ENCODE results near the gene ABTB2.

ABTB2 gene

GRCh38 chr11:34284811-34285481, 72.9 kb downstream of the ABTB2 start:
- no peak for DNase-seq (ENCODE audit: low read depth)

DNA sequence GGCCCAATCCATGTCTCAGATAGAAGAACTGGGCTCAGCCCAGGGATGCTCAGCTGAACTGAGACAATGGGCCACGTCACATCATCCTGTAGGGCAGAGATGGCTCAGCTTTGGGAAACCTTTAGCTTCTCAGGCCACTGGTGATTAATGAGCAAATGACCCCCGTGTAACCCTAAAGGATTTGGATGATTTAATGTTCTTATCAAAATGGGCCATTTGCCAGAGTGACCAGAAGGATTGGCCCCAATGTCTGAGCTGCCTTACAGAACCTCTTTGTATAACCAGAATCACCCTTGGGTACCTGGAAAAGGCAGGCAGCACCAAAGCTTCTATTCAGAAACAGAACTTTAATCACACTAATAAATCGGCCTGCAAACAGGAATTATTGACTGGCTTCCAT, 73.7 kb downstream of the ABTB2 start:
- DNase-seq (ENCODE audit: low read depth): no peak

- DNase-seq (ENCODE audit: low read depth): no peak
Observed at GRCh38 chr11:34280945-34281872, 76.6 kb downstream of the ABTB2 start.

DNA sequence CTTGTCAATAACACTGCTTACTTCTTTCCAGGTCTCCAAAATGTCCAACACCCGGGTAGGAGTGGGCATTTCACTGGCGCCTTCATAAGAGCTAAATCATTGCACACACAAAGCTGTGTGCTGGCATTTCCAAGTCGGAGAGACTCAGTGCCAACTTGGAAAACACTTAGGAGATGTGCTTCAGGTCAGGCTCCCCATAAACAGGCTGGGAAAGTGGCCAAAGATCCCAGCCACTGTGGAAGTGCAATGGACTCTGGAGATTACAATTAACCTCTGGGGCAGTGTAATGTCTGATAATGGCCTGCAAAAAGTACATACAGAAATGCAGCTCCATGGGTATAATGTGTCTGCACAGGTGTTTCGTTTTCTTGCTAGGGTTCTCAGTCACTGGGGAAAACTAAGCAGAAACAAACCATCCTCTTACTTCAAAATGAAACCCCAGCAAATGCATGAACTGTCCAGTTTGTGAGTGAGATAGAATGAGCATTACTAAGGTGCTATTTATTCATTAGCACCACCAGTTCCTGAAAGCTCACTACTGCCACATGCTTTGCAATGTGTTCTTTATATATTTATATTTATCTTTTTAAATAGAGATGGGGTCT, 79.0 kb downstream of the ABTB2 start:
- DNase-seq (ENCODE audit: low read depth): no peak

GRCh38 chr11:34278175-34278574, 79.6 kb downstream of the ABTB2 start:
- no peak for DNase-seq (ENCODE audit: low read depth)

- no peak for DNase-seq (ENCODE audit: low read depth)
Observed at GRCh38 chr11:34277171-34277570, 80.6 kb downstream of the ABTB2 start.

DNA sequence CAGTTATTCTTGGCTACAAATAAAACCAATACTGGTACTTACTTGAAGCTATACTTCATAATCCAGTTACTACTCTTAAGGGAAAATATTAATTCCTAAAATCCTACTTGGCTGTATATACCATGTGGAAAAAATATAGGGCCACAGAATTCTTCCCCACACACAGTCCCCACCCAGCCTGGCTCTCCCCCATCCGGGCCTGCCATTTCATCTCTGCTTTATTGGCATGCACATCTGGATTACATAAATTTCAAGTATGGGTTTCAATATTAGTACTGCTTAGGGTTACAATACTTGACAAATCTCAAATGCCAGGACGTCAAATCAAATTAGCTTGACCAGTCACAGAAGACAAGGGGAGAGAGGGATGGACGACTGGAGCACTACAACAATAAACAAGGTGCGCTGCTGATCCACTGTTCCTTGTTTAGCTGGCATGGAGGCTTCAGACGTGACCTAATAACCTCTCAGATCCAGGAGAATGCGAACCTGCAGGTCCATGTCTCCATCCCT, 81.4 kb downstream of the ABTB2 start:
- no peak for DNase-seq (ENCODE audit: low read depth)

DNA sequence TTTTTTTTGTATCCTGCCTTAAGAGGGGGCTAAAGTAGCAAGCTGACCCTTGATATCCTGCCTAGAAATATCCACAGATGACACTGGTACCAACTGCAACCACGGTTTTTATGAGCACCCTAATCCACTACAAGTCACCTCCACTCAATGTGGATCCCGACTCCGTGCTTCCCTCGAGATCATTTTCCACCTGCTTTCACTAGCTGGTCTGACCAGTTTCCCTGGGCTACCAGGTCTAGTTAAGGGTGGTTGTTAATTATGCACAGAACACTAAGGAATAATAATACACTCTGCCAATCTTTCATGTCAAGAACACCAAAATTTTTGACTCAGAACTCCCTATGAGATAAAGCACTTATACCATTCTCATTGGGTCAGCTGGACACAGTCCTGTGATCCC, 82.3 kb downstream of the ABTB2 start:
- no peak for DNase-seq (ENCODE audit: low read depth)

DNA sequence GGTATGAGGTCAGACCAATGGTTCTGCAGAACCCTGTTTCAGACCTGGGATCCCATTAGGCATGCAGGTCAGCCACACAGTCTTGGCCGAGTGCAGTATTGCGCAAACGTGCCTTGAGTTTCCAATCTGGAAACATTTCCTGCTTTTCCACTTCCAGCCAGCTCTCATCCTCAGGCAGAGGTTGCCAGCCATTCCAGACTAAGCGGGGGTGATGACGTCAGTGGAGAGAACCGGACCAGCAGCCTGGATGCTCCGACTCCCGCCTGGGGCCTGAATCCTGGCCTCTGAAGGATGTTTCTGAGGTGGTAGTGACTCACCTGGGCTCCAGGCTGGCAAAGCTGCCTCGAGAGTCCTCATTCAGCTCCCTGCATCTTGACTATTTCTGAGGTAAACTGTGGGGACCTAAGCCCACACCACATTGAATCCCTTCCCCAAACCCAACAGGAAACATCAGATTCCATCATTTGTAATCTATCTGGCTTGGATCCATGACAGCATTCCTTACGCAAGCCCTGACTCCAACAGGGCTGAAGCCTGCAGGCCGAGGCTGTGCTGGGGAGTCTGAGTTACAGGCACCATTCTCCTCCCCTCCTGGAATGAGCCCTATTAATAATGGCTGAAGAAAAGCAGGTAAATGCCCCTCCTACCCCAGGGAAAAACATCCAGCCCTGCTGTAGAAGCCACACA, 83.0 kb downstream of the ABTB2 start:
- no peak for DNase-seq (ENCODE audit: low read depth)

DNA sequence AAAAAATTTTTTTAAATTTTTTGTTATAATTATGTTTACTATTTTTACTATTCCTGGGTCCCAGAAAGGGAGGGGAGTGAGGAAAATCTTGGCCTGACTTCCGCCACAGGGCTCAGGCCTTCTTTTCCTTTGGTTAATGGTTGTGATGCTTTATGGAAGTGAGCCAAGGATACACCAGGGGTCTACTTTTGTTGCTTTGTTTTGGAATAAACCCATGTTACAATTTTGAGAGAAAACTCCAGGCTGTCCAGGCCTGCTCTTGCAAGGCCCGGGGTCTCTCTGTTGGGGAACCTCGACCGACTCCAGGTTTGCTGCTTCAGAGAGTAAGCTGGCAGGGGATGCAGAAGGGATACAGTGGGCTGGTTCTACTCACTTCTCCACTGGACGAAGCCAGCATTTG, 84.7 kb downstream of the ABTB2 start:
- DNase-seq (ENCODE audit: low read depth): no peak

DNA sequence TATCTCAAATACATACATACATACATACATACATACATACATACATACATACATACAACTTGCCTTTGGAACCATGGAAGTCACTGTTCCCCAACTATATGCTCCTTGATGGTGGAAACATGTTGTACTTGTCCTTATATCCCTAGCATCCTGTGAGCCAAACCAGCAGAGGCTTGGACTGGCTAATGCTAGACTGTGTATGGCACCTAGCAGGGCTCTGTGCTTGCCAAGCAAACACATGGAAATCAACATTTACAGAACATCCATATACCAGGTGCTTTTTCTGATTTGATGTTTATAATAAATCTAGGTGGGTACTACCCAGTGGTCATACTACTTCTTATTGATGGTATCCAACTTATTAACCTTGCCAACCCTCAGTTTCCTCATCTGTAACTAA, 86.1 kb downstream of the ABTB2 start:
- no peak for DNase-seq (ENCODE audit: low read depth)

DNA sequence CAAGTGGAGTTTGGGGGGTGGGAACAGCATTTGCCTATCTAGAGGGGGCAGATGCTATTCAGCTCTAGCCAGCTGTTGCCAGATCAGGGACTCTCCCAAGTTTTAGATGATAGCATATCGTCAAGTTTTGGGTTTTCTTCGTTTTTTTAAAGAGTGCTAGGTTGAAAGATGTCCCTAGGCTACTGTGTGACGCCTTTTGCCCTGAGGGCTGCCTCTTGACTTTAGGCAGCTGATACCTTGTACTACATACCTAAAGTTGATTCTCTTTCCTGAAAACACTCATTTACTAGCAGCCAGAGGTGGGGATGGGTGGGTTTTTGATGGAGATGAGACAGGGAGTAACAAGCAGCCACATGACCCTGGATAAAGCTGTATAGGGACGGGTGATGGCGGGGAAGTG, 87.1 kb downstream of the ABTB2 start:
- DNase-seq (ENCODE audit: low read depth): no peak

- DNase-seq (ENCODE audit: low read depth): no peak
Observed at GRCh38 chr11:34269694-34270245, 88.0 kb downstream of the ABTB2 start.

DNA sequence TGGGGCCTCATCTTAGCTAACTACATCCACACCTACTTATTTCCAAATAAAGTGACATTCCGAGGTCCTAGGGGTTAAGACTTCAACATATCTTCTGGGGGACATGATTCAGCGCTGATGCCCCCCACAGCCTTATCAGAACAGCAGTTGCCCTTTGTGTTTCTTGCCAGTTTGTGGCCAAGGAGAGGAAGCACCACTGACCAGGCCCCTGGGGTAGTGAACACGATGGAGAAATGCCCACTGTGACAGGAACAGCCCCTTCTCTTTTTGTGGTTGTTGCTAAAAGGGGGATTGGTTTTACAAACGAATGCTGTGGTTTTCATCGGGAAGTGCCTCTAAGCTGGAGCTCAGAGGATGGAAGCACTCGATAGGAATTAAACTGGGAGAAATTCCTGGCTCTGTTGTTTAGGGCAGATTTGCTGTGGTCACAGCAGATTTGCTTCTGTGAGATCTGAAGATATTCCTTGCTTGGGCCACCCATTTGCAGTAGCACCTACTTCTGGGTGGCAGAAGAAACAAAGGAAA, 88.8 kb downstream of the ABTB2 start:
- no peak for DNase-seq (ENCODE audit: low read depth)

- no peak for DNase-seq (ENCODE audit: low read depth)
Observed at GRCh38 chr11:34267417-34267816, 90.4 kb downstream of the ABTB2 start.

DNA sequence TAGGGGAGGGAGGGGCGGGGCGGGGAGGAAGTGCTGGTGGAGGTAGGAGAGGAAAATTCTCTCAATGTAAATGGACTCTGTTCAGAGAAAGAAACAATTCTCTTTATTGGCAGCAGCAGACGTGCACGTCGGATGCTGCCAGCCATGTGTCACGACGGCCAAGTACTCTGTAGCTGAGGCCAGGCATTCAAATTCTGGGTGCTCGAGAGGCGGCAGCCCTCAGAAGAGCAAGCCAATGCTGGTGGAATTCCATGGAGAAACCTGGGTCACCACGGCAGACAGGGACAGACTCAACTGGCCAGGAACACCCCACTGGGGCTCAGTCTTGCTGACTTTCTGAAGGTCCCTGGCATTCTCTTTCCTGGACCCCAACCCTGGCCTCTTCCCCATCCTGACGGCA, 90.8 kb downstream of the ABTB2 start:
- DNase-seq (ENCODE audit: low read depth): no peak

GRCh38 chr11:34266090-34266912, 91.5 kb downstream of the ABTB2 start:
- DNase-seq (ENCODE audit: low read depth): no peak

DNA sequence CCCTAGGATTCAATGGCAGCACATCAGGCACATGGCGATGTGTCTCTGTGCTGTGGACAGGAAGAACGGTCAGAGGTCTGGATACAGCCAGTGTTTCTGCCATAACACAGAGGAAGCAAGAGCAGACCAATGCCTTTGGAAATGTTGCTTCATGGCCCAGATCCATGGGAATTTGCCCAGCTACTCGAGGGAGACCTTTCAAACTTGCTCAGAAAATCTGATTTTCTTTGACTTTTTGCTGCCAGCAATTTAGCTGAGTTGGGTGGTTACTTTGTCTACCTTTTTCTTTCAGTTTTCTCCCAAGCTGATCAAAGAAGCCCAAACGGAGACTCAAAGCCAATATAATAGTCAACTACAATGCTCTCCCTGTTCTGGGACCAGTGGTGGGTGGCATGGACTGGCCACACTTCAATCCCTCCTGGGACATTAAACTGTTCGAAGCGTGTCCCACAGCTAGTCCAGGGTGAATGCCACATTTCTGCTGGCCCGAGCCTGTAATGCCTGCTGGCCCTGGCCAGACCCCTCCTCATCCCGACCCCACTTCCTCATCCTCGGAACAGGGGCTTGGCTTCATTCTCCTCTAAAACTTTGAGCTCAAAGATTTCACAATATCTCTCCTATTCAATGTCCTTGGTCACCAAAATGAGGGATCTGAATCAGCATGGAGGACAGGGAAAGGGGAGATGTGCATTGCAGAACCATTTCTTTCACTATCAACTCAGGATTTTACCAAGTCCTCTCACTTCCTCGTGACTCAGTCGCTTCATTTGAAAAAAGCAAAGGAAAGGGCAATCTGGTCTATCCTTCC, 93.3 kb downstream of the ABTB2 start:
- DNase-seq (ENCODE audit: low read depth): no peak

DNA sequence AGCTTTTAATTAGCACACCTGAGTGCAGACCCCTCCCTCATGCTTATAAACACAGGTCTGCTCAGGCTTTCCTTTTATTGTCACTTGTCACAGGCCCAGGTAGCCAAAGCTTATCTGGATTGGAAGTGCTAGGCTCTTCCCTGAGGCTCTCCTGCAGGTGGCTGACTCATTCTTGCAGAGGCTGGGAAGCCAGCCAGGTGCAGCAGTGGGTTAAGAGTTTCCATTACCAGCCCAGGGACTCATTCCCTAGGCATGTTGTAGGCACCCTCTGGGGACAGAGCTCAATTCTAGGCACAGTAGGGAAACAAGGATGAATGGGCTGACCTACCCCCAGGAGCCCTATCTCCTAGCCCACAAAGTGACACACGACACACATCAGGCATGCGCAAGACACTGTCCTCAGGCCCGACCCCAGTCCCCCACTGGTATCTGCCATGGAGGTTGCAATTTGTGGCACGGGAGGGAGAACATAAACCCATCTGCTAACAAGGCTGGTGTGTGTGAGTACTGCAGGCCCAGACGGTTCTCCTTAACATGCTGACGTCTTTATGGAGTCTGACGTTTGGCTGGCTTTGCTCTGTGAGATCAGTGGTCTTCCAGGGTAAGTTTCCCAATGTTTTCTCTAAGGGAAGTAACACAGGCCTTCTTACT, 94.2 kb downstream of the ABTB2 start:
- no peak for DNase-seq (ENCODE audit: low read depth)
